HUES64 (cell line): Measurements from ENCODE around the gene ASCC2.

Experiments used
- H3K27ac ChIP-seq: 2 replicates; pipeline ENCODE4 v1.7.0; 2013; ENCODE audit warnings: low read depth, low read length, inconsistent platforms
- H3K27me3 ChIP-seq: 2 replicates; pipeline ENCODE4 v1.6.1; 2013; ENCODE audit warnings: mild to moderate bottlenecking, low read length; ENCODE audit not compliant: insufficient read depth
- H3K36me3 ChIP-seq: 2 replicates; pipeline ENCODE4 v1.6.1; 2013; ENCODE audit warnings: mild to moderate bottlenecking, low read length; ENCODE audit not compliant: insufficient read depth
- H3K4me1 ChIP-seq: 2 replicates; pipeline ENCODE4 v1.6.1; 2013; ENCODE audit warnings: mild to moderate bottlenecking, low read length, moderate library complexity; ENCODE audit not compliant: insufficient read depth
- H3K4me3 ChIP-seq: 2 replicates; pipeline ENCODE4 v1.5.1; 2013; ENCODE audit warnings: mild to moderate bottlenecking, low read length, moderate library complexity
- H3K9ac ChIP-seq: 2 replicates; pipeline ENCODE4 v1.6.1; 2013; ENCODE audit warnings: mild to moderate bottlenecking, low read depth, low read length
- H3K9me3 ChIP-seq: 2 replicates; pipeline ENCODE4 v1.6.1; 2013; ENCODE audit warnings: low read depth, low read length; ENCODE audit not compliant: insufficient read depth
- WGBS: fragments of 150-250, 120-280 bp; methylation state at CpG from one replicate; pipeline ENCODE4 v1.1.7; 2013; ENCODE audit warnings: missing lambda C conversion rate; 5-methylcytosine and 5-hydroxymethylcytosine counted together

Gene ASCC2

GRCh38 chr22:29768052-29768693, 69.9 kb downstream of the ASCC2 start:
- 73% methylated on average over 6 of the region's 6 CpGs for WGBS

DNA sequence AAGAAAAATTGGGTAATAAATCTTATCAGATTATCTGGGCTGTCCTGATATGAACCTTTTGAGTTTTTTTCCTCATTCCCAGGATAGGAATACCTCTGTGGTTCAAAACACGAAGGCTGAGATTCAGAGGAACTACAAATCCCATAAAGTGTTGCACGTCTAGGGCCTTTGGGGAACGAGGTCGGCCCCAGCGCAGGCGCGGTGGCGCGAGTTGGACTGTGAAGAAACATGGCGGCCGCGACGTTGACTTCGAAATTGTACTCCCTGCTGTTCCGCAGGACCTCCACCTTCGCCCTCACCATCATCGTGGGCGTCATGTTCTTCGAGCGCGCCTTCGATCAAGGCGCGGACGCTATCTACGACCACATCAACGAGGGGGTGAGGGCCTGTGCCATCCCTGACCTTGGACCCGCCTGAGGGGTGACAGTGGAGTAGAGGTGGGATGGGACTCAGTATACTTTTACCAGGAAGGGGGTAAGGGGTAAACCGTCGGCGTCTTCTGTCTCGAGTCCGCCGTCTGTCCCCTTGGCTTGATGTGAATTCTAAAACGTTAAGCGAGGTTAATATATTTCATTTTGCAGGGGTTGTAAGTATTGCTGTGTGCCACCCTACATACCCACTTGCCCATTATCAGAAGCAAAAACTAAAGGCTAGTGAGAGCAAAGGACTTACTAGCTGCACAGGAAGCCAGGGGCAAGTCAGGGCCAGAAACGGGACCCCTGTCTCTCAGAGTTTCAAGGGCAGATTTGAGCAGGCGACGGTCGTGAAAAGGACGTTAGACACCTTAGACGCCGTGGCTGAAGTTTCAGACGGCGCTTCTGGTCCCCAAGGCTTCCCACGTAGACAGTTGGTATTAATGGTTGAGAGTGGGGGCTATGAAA, 70.7 kb downstream of the ASCC2 start, which contains the start of gene UQCR10:
Gene UQCR10 (plus strand): TSS at position 199 of the 881 bp plus-strand sequence. CDS start 30 bp downstream, at position 229.
- no peaks in the 10 kb centered on the region for H3K9me3 ChIP-seq
- peaks cover 14% of the 10 kb centered on the region for H3K36me3 ChIP-seq
- peak within 1 kb of the TSS; percentile 84 for H3K4me3 ChIP-seq
- H3K27ac ChIP-seq = peak within 1 kb of the TSS; percentile 83
- peaks cover 6% of the 10 kb centered on the region; the same call in 1 of the 2 replicates for H3K4me1 ChIP-seq
- whole genome bisulfite sequencing = 2% methylated on average over 44 of the region's 46 CpGs
- H3K27me3 ChIP-seq = no peaks in the 10 kb centered on the region
- peak within 1 kb of the TSS; percentile 84 for H3K9ac ChIP-seq

More at GRCh38 chr22:29768052-29768693, 69.9 kb downstream of the ASCC2 start:
- Histone ChIP-seq H3K9me3 (no peaks in the 10 kb centered on the region), H3K27me3 (no peaks in the 10 kb centered on the region), H3K4me3 (peak overlapping the region; percentile 84), H3K36me3 (peaks cover 14% of the 10 kb centered on the region), H3K4me1 (peaks cover 6% of the 10 kb centered on the region; the same call in 1 of the 2 replicates), H3K27ac (no peak overlapping the region), H3K9ac (peak overlapping the region; percentile 84)

DNA sequence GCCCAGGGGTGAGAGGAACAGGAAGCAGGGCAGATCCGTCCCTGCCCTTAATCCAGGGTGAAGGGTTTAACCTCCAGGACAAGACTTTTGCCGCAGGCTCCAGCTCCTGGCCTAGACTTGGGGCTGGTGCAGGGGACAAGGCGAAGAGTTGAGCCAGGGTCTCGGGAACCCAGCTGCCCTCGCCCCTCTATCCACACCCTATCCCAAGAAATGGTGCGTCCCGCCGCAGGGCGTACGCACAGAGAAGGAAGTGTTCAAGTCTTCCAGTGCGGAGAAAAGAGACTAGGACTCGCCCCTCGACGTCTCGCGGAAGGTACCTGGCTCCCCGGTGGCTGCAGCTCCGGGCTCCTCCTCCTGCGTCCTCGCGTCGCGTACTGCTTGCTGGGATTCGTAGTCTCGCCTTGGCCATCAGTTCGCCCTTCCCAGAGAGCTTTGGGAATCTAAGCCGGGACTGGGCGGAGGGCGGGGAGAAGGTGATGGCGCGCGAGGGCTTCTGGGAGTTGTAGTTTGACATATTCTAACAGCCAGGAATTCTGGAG, 71.4 kb downstream of the ASCC2 start, which contains the start of gene ZMAT5:
Gene ZMAT5 (minus strand): TSS at position 376 of the 539 bp plus-strand sequence. CDS start 18,463 bp downstream, outside the sequence.
- no peaks in the 10 kb centered on the region for H3K27me3 ChIP-seq
- peaks cover 6% of the 10 kb centered on the region; the same call in 1 of the 2 replicates for H3K4me1 ChIP-seq
- H3K9me3 ChIP-seq = no peaks in the 10 kb centered on the region
- 1% methylated on average over 32 of the region's 32 CpGs for WGBS
- H3K9ac ChIP-seq = peak within 1 kb of the TSS; percentile 84
- peak within 1 kb of the TSS; percentile 83 for H3K27ac ChIP-seq
- peaks cover 14% of the 10 kb centered on the region for H3K36me3 ChIP-seq
- peak within 1 kb of the TSS; percentile 84 for H3K4me3 ChIP-seq

GRCh38 chr22:29765905-29766631, 72.0 kb downstream of the ASCC2 start:
- 59% methylated on average over 15 of the region's 15 CpGs for WGBS
- H3K27me3 ChIP-seq = no peaks in the 10 kb centered on the region
- H3K9me3 ChIP-seq = no peaks in the 10 kb centered on the region
- H3K27ac ChIP-seq = peak overlapping the region; percentile 53
- peaks cover 6% of the 10 kb centered on the region; the same call in 1 of the 2 replicates for H3K4me1 ChIP-seq
- peaks cover 14% of the 10 kb centered on the region for H3K36me3 ChIP-seq
- H3K9ac ChIP-seq = peak overlapping the region; percentile 81
- H3K4me3 ChIP-seq = peak overlapping the region; percentile 84

DNA sequence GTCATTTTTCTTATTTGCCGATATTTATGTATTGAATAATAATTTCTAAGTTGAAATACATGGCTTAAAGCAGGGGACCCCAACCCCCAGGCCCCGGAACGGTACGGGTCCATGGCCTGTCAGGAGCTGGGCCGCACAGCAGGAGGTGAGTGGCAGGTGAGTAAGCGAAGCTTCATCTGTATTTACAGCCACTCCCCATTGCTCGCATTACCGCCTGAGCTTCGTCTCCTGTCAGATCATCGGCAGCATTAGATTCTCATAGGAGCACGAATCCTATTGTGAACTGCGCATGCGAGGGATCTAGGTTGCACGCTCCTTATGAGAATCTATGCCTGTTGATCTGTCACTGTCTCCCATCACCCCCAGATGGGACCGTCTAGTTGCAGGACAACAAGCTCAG, 75.8 kb downstream of the ASCC2 start:
- H3K9ac ChIP-seq = no peak overlapping the region
- no peaks in the 10 kb centered on the region for H3K9me3 ChIP-seq
- 67% methylated on average over 14 of the region's 15 CpGs for WGBS
- H3K27ac ChIP-seq = no peak overlapping the region
- H3K36me3 ChIP-seq = no peaks in the 10 kb centered on the region
- H3K4me1 ChIP-seq = no peaks in the 10 kb centered on the region
- H3K4me3 ChIP-seq = no peak overlapping the region
- H3K27me3 ChIP-seq = no peaks in the 10 kb centered on the region

DNA sequence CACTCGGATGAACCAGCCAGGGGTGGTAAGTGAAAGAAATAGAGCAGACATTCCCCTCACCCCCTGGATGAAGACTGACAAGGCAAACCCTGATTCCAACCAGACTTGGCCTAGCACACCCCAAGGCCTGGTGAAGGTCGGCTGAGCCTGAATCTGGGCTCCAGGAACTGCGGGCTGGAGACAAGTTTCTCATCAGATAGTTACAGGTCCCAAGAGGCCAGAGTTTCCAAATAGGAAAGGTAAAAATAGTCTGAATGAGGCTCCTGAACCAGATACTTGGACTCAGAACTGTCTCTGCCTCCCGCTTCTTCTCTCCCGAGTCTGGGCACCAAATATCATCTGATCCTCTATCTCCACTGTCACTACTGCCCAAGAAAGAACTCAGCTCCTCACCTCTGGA, 79.1 kb downstream of the ASCC2 start:
- 90% methylated on average over 4 of the region's 5 CpGs for WGBS
- no peak overlapping the region for H3K9ac ChIP-seq

DNA sequence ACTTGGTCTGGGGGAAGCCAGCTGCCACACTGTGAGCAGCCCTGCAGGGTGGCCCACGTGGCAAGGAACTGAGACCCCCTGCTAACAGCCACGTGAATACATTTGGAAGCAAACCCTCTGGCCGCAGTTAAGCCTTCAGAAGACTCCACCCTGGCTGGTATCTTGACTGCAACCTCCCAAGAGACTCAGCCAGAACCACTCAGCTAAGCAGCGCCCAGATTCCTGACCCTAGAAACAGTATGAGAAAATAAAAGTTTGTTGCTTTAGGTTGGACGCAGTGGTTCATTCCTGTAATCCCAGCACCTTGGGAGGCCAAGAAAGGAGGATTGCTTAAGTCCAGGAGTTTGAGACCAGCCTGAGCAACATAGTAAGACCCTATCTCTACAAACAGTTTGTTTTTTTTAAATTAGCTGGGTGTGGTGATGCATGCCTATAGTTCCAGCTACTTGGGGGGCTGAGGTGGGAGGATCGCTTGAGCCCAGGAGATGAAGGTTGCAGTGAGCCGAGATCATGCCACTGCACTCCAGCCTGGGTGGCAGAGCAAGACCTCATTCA, 79.9 kb downstream of the ASCC2 start:
- Histone ChIP-seq H3K27me3 (no peaks in the 10 kb centered on the region), H3K36me3 (no peaks in the 10 kb centered on the region), H3K9me3 (no peaks in the 10 kb centered on the region), H3K27ac (no peak overlapping the region), H3K4me1 (no peaks in the 10 kb centered on the region), H3K4me3 (no peak overlapping the region), H3K9ac (no peak overlapping the region)
- WGBS = 74% methylated on average over 7 of the region's 7 CpGs

More for the DNA sequence above, 79.1 kb downstream of the ASCC2 start:
- Histone ChIP-seq H3K27me3 (no peaks in the 10 kb centered on the region), H3K4me1 (no peaks in the 10 kb centered on the region), H3K36me3 (no peaks in the 10 kb centered on the region), H3K4me3 (no peak overlapping the region), H3K9me3 (no peaks in the 10 kb centered on the region), H3K27ac (no peak overlapping the region)

- Histone ChIP-seq H3K27ac (no peak overlapping the region), H3K9ac (no peak overlapping the region), H3K9me3 (no peaks in the 10 kb centered on the region), H3K36me3 (no peaks in the 10 kb centered on the region), H3K27me3 (no peaks in the 10 kb centered on the region), H3K4me1 (no peaks in the 10 kb centered on the region), H3K4me3 (no peak overlapping the region)
- 100% methylated on average over 2 of the region's 3 CpGs for WGBS
Observed at GRCh38 chr22:29757096-29757495, 81.0 kb downstream of the ASCC2 start.

- no peak overlapping the region for H3K9ac ChIP-seq
- no peak overlapping the region for H3K27ac ChIP-seq
- H3K9me3 ChIP-seq = no peaks in the 10 kb centered on the region
- no peaks in the 10 kb centered on the region for H3K36me3 ChIP-seq
- 93% methylated on average over 7 of the region's 7 CpGs for WGBS
- H3K27me3 ChIP-seq = no peaks in the 10 kb centered on the region
- no peak overlapping the region for H3K4me3 ChIP-seq
- no peaks in the 10 kb centered on the region for H3K4me1 ChIP-seq
Observed at GRCh38 chr22:29756341-29756740, 81.7 kb downstream of the ASCC2 start.

- no peak overlapping the region for H3K9ac ChIP-seq
- H3K9me3 ChIP-seq = no peaks in the 10 kb centered on the region
- H3K27ac ChIP-seq = no peak overlapping the region
- H3K36me3 ChIP-seq = no peaks in the 10 kb centered on the region
- 87% methylated on average over 9 of the region's 9 CpGs for WGBS
- no peak overlapping the region for H3K4me3 ChIP-seq
- H3K27me3 ChIP-seq = no peaks in the 10 kb centered on the region
- H3K4me1 ChIP-seq = no peaks in the 10 kb centered on the region
Observed at GRCh38 chr22:29755889-29756288, 82.2 kb downstream of the ASCC2 start.
